ENCODE data around the gene NUCKS1. TPM values are rescaled to one million over a fixed set of nuclear protein-coding genes. Genes with fewer than 3 reads are reported as not detected.

NUCKS1 gene
- total RNA-seq (2014; rRNA removed; shearing (Covaris generic)), result 193 and 268 TPM in 2 replicates

DNA sequence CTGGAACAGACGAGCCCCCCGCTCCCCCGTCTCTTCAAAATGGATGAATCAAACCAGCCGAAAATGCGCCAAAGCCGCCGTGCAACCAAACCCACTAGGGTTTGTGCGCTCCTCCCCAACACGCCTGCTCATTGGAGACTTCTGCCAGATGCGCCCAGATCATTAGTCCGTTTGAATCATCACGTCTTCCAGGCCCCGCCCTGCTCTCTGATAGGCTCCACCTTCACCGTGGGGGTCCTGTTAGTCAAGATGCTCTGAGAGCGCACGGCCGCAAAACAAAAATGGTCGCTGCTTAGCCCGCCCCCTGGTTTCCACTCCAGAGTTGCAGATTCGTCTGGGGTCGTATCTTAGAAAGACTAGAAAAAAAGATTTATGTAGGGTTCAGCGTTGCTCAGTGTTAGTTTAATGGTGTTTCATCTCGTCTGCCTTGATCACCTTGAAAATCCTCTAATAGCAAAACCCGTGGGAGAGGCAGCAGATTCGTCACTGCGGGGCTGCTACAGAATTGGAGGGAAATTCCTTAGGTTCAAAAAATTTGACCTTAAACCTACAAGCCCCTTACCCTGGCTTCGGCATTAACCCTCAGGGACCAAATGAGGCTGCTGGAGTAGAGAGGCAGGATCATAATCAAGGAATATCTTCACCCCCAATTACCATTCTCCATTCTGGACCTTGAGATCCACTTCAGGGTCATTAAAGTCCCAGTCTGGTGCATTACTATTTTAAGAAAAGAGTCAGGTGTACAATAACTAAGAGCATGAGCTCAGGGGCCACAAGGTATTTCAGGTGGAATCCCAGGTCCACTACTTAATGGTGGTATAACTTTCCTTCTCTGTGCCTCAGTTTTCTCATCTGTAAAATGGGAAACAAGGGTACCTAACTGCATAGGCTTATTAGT, at the start of gene NUCKS1:
TSS of gene NUCKS1 (minus strand) at position 45 of the 898 bp plus-strand sequence. CDS start 209 bp downstream, outside the sequence.
- peak; percentile 99 for DNase-seq (ENCODE audit: low read depth)

DNA sequence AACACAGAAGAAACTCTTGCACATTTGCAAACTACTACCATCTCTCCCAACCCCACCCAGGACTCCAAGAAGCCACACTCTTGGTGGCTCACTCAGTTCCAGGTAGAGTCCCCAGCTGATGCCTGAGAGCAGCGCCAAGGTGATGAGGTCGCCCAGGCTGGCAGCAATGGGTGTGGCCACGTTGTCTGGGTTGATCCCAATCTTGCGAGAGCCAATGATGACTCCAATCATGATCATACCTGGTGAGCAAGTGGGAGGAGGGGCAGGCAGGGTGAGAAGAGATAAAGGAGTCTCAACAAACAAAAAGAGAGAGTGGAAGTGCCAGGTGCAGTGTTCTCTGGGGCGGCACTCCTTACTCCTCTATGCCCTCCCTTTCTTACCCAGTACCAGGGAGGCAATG, 48.6 kb upstream of the NUCKS1 start:
- no peak for DNase-seq (ENCODE audit: low read depth)

GRCh38 chr1:205797168-205797567, 47.2 kb upstream of the NUCKS1 start:
- no peak for DNase-seq (ENCODE audit: low read depth)

DNA sequence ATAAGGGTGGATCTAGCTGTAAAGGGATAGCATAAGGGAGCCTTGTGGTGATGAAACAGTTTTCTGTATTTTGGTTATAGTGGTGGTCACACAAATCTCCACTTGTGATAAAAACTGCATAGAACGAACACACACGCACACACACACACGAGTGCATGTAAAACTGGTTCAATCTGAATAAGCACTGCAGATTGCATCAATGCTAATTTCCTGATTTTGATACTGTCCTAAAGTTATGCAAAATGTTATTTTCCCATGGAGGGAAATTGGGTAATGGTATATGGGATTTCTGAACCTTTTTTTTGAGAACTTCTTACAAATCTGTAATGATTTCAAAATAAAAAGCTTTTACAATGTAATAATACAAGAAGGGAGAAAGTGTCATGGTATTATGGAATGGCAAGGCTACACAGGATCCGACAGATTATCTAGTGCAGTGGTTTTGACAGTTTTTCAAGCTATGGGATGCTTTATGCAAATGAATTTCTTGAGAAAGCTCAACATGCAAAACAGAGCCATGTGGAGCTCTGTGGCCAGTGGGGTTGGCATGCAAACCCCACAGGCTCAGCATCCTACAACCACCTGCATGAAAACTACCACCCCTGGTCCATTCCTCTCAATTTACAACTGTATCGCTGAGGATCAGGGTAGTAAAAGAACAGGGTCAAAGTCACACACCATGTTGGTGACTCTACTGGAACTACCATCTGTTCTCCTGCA, 44.2 kb upstream of the NUCKS1 start:
- no peak for DNase-seq (ENCODE audit: low read depth)

DNA sequence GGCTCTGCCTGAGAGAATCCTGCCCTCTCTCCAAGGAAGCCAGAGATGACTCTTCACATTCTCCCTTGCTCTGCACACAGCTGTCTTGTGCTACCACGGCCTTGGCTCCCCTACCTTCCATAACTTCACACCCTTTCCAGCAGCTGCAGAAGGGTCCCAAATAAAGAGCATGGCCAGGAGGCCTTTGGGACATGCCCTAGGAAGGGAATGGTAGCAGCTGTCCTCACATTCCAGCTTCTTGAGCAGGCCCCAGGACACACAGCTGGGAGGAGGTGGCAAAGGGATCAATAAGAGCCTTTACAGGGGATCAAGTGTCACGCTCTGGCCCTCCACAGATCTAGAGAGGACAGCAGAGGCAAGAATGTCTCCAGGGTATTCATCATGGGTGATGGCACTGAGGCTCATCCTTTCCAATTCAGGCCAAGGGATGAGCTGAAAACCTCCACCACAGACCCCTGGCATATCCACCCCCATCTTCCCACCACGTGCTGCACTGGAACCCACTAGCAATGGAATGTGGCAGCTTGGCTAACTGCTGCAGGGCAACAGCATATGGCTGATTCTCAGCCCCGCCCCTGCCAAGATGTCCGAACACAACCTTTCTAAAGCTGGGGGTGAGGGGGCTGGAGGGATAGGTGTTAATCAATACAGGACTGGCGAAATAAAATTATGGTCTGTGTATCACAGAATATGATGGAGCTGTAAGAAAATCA, 43.1 kb upstream of the NUCKS1 start:
- no peak for DNase-seq (ENCODE audit: low read depth)

- no peak for DNase-seq (ENCODE audit: low read depth)
Observed at GRCh38 chr1:205792481-205792881, 42.5 kb upstream of the NUCKS1 start.

DNA sequence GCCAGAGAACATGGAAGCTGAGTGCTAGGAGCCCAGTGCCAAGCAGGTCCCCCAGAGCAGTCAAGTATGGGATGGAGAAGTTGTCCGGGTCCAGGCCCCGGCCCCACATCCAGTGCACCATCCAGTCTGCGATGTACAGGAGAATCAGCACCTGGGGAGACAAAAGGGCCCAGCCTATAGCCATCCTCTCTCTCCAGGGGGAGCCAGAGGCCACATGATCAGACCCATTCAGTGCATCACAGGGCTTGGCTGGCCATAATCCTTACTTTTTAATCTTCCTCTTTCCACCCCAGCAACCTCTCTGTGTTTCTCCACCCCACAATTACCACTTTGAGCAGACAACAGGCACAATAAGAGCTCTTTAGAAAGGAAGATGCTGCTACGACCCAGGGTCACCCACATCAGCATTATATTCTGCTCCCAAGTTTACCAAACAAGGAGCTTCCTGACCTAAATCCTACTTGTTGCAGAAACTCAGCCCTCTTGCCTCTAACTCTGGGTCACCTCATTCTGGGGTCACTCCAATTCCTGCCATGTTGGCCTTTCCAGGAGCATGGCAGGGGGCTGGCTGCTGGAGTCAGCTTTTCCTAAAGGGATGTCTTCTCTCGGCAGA, 41.7 kb upstream of the NUCKS1 start:
- DNase-seq (ENCODE audit: low read depth), result peak; percentile 67

- no peak for DNase-seq (ENCODE audit: low read depth)
Observed at GRCh38 chr1:205787287-205787916, 37.4 kb upstream of the NUCKS1 start.

DNA sequence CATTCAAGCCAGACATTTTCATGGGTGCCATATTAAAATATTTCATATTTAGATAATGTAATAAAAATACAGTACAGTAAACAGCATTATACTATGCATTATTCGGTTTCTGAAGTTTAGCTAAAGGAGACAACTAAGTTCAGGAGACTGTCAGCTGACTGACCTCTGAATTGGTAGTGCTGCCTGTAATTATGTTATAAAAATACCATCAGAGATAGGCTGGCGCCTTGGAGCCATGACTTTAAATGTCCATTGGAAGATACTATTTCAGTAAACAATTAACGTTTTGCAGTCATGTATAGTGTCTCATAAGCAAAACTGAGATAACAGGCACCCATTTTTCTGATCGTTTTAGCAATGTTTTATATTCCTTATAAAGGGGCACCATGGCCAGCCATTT, 36.6 kb upstream of the NUCKS1 start:
- DNase-seq (ENCODE audit: low read depth), result no peak

- DNase-seq (ENCODE audit: low read depth), result no peak
Observed at GRCh38 chr1:205785446-205785845, 35.5 kb upstream of the NUCKS1 start.

- DNase-seq (ENCODE audit: low read depth), result peak; percentile 86
Observed at GRCh38 chr1:205783904-205784303, 33.9 kb upstream of the NUCKS1 start.

DNA sequence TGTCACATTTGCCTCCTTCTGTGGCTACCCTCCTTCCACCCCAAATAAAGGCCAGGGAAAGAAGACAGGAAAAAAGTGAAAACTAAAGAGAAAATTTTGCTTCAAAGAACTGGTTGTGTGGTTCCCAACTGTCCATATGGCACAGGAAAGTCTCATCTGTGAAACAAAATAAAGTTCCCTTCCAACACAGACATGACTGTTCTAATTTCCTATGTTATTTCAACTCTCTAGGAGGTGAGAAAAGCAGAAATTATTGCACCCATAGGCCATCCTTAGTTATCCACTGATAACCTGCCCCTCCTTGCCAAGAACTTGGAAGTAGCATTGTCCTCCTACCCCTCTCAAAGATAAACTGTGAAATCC, 33.4 kb upstream of the NUCKS1 start:
- DNase-seq (ENCODE audit: low read depth), result no peak

- DNase-seq (ENCODE audit: low read depth), result no peak
Observed at GRCh38 chr1:205782627-205783432, 32.8 kb upstream of the NUCKS1 start.

DNA sequence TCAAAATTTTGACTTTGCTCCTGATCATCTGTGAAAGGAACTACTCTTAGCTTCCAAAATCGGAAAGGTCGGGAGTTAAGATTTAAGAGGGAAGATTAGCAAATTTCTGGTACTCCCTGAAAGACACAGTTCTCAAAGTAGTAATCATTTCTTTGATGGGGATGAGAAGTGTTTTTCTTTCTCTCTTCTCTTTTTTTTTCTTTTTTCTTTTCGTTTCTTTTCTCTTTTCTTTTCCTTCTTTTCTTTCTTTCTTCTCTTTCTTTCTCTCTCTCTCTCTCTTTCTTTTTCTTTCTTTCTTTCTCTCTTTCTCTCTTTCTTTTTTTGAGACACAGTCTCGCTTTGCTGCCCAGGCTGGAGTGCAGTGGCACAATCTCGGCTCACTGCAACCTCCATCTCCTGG, 30.4 kb upstream of the NUCKS1 start:
- no peak for DNase-seq (ENCODE audit: low read depth)

- no peak for DNase-seq (ENCODE audit: low read depth)
Observed at GRCh38 chr1:205777994-205778393, 28.0 kb upstream of the NUCKS1 start.

- peak; percentile 73 for DNase-seq (ENCODE audit: low read depth)
Observed at GRCh38 chr1:205775717-205776056, 25.7 kb upstream of the NUCKS1 start.

DNA sequence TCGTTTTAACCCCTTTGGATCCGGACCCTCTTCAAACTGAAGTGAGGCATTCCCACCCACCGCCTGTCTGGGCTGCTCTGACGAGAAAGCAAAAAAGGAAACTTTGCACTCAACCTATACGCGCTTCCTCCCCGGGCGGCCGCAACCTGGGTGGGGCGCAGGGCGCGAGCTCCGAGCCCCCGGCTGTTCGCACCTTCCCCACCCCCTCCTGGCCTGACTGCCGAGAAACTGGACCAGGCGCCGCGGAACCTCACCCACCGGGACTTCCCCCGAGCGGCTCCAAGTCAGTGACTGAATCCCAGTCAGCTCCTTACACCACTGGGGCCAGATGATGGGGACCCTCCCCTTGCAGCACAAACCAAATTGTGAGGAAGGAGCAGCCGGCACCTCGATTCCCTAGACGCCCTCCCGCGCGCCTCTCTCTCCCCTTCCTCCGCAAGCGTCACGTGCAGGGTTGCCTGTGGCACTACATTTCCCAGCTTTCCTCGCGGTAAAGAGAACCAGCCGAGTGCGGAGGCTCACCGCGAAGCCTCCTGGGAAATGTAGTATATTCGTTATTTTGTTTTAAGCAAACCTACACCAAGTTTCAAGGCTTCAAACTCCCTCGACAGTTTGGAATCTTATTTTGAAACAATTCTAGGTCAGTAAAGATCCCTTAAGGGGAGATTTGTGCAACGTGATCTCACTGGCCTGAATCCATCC, 25.2 kb upstream of the NUCKS1 start, which contains the start of gene RAB29:
TSS of gene RAB29 (minus strand) at position 468 of the 702 bp plus-strand sequence. CDS start 526 bp downstream, outside the sequence.
- DNase-seq (ENCODE audit: low read depth), result peak; percentile 87

DNA sequence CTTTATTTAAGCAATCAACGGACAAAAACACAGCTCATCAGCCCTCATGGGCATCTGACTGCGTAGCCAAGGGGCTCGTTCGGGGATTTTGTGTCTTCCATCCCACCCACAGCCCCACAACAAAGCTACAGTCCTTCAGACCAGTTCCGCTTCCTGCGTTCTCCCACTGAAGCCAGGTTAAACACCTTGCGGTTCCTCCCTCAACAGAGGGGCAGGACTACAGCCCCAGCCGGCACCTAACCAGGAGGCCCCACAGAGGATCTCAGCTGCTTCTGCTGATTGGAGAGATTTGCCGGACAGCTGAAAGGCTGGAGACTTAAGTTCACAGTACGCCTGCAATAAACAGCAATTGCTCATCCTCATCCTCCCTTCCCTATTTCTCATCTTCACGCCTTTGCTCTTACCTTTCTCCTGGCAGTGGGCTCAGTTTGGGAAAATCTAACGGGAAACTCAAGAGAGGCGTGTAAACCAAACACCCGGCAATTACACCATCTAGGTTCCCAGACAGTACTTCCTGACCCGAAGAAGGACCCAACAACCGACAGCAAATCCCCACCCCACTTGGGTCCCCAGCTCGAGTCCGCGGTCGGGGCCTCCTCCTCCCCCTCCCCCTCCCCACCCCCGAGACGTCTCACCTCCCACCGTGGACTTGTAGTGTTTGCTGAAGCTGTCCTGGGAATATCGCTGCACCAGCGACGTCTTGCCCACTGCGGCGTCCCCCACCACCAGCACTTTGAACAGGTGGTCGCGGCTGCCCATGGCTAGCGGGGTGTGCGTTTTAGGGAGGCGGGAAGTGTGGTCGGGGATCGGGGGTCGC, 24.4 kb upstream of the NUCKS1 start:
- no peak for DNase-seq (ENCODE audit: low read depth)

DNA sequence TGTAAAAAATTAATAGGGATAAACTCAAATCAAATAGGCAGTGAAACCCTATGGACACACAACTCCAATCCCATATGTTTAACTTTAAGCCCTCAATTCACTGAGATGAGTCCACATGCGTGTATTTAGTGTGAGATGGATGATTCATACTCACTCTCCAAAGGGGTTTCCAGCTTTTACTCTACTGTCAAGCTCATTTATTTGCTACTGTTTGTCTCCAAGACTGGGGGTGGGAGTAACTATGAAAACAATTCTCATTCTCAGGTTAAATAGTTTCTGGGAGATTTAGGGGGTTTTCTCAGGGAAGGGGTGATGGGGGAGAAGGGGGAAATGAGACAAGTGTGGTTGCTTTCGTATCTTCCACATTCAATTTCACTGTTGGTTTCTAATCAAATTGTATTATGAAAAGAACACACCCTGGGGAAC, 22.6 kb upstream of the NUCKS1 start:
- DNase-seq (ENCODE audit: low read depth), result no peak
